ENCODE measurements around the gene TBX19. TPM values are rescaled to one million over a fixed set of nuclear protein-coding genes. Genes with fewer than 3 reads are reported as not detected.

The TBX19 gene
- total RNA-seq, 1 donor from 2014 or later: 1.3 TPM

- DNase-seq (ENCODE audit: low read depth): no peak
- no peak overlapping the region for H3K4me3 ChIP-seq (ENCODE audit: low read depth, low read length)
- TF ChIP-seq CTCF (conservative IDR thresholded peaks at IDR 0.05; ENCODE audit: low read depth, low read length): no peak
Measured at GRCh38 chr1:168317309-168317708, 36.6 kb downstream of the TBX19 start.

GRCh38 chr1:168319691-168320090, 39.0 kb downstream of the TBX19 start:
- no peak overlapping the region for H3K4me3 ChIP-seq (ENCODE audit: low read depth, low read length)
- DNase-seq (ENCODE audit: low read depth): no peak
- TF ChIP-seq CTCF (conservative IDR thresholded peaks at IDR 0.05; ENCODE audit: low read depth, low read length): no peak

- H3K4me3 ChIP-seq (ENCODE audit: low read depth, low read length): no peak overlapping the region
- DNase-seq (ENCODE audit: low read depth): no peak
- no peak for TF ChIP-seq CTCF (conservative IDR thresholded peaks at IDR 0.05; ENCODE audit: low read depth, low read length)
Measured at GRCh38 chr1:168320149-168320548, 39.5 kb downstream of the TBX19 start.

GRCh38 chr1:168320800-168321450, 40.2 kb downstream of the TBX19 start:
- no peak overlapping the region for H3K4me3 ChIP-seq (ENCODE audit: low read depth, low read length)
- DNase-seq (ENCODE audit: low read depth): peak; percentile 59
- TF ChIP-seq CTCF (conservative IDR thresholded peaks at IDR 0.05; ENCODE audit: low read depth, low read length): no peak

GRCh38 chr1:168321945-168322344, 41.3 kb downstream of the TBX19 start:
- no peak for DNase-seq (ENCODE audit: low read depth)
- TF ChIP-seq CTCF (conservative IDR thresholded peaks at IDR 0.05; ENCODE audit: low read depth, low read length): peak; percentile 58

GRCh38 chr1:168324745-168325425, 44.2 kb downstream of the TBX19 start:
- TF ChIP-seq CTCF (conservative IDR thresholded peaks at IDR 0.05; ENCODE audit: low read depth, low read length): no peak
- no peak overlapping the region for H3K4me3 ChIP-seq (ENCODE audit: low read depth, low read length)
- no peak for DNase-seq (ENCODE audit: low read depth)

More at GRCh38 chr1:168321945-168322344, 41.3 kb downstream of the TBX19 start:
- H3K4me3 ChIP-seq (ENCODE audit: low read depth, low read length): no peak overlapping the region

Measured in epithelial cell of proximal tubule (primary cell).